Thyroid gland (tissue), 4 donors: ENCODE results near the gene AGPAT1. TPM values are rescaled to one million over a fixed set of nuclear protein-coding genes. Genes with fewer than 3 reads are reported as not detected.

Source experiments
- DNase-seq, 2 donors: peaks; one replicate each; pipeline ENCODE4 v3.0.0-alpha.2; 2019
- H3K27ac ChIP-seq, 3 donors: fragments of 200-600 bp; sonication (generic); 1 replicate in 2 of 3; 2 replicates in 1 of 3; pipeline ENCODE4 v1.5.1; 2016 to 2019; ENCODE audit warnings: mild to moderate bottlenecking in 1 of 3, moderate library complexity in 1 of 3
- H3K27me3 ChIP-seq: fragments of 200-600 bp; sonication (generic); one replicate; pipeline ENCODE4 v1.5.1; 2019
- H3K36me3 ChIP-seq, 2 donors: fragments of 200-600 bp; sonication (generic); one replicate each; pipeline ENCODE4 v1.5.1; 2016 to 2019
- H3K4me1 ChIP-seq, 2 donors: fragments of 200-600 bp; sonication (generic); one replicate each; pipeline ENCODE4 v1.5.1; 2017 to 2019
- H3K4me3 ChIP-seq, 3 donors: fragments of 200-600 bp; sonication (generic); replicated peaks in 1 of 3; 1 replicate in 2 of 3; 2 replicates in 1 of 3; pipeline ENCODE4 v1.5.1; 2016; ENCODE audit warnings: mild to moderate bottlenecking in 1 of 3
- H3K9me3 ChIP-seq: fragments of 200-600 bp; sonication (generic); one replicate; pipeline ENCODE4 v1.5.1; 2017
- CTCF ChIP-seq, 6 experiments: fragments of 200-600 bp in 3 of 6; fragments of 450-650 bp in 3 of 6; sonication (generic) in 3 of 6; IDR thresholded peaks; one replicate each; pipeline ENCODE4 v1.5.1; 2016 to 2019; ENCODE audit warnings: antibody characterized with exemption in 6 of 6, mild to moderate bottlenecking in 2 of 6, inconsistent platforms in 1 of 6, moderate library complexity in 1 of 6
- POLR2A ChIP-seq, 2 donors: fragments of 450-650 bp; IDR thresholded peaks; one replicate each; pipeline ENCODE4 v1.6.1; 2017; ENCODE audit warnings: antibody characterized with exemption in 2 of 2, mild to moderate bottlenecking in 2 of 2, moderate library complexity in 1 of 2
- WGBS, 2 donors: methylation state at CpG; one replicate each; pipeline ENCODE4 v1.1.5; 2017; 5-methylcytosine and 5-hydroxymethylcytosine counted together
- intact Hi-C: fragments of 100-400 bp; cut with DNase I; formaldehyde crosslinking; loops from one replicate; pipeline ENCODE4 v1.15.1; 2023
- total RNA-seq, 4 donors: library from RNA; depleted of rRNA; stranded (reverse); fragments of >200 nt; gene quantifications; one replicate each; pipeline ENCODE4 v1.2.3, GENCODE V29; 2016

AGPAT1 gene
- total RNA-seq, 4 donors from 2014 or later = 48.6 to 69.2 (median 54.8) TPM

GRCh38 chr6:32166411-32167061 lies 9.3 kb downstream of the AGPAT1 start:
- intact Hi-C loops = no loop called here
- Histone ChIP-seq H3K36me3 (peaks cover 8 to 32% of the 10 kb centered on the region in 2 donors), H3K9me3 (no peaks in the 10 kb centered on the region), H3K4me3 (no peak overlapping the region), H3K27ac (no peak overlapping the region), H3K27me3 (no peaks in the 10 kb centered on the region), H3K4me1 (no peaks in the 10 kb centered on the region)
- no peak for DNase-seq
- TF ChIP-seq POLR2A (IDR thresholded peaks at IDR 0.05) (no peak), CTCF (IDR thresholded peaks at IDR 0.05) (no peak)
- WGBS, 2 donors = 83 to 88% methylated on average over 13 to 25 of the region's 30 CpGs

GRCh38 chr6:32164295-32164694 lies 11.6 kb downstream of the AGPAT1 start, which contains the start of gene EGFL8:
Gene EGFL8, plus strand, starts transcription at chr6:32164595. Its CDS starts 1,571 bp downstream, at chr6:32166166.
- H3K4me3 ChIP-seq = no peak within 1 kb of the TSS
- DNase-seq = no peak
- intact Hi-C loops = no loop called here
- H3K36me3 ChIP-seq = peaks cover 8 to 19% of the 10 kb centered on the region in 2 donors
- no peak for TF ChIP-seq POLR2A (IDR thresholded peaks at IDR 0.05)
- TF ChIP-seq CTCF (IDR thresholded peaks at IDR 0.05) = no peak
- H3K27me3 ChIP-seq = no peaks in the 10 kb centered on the region
- H3K9me3 ChIP-seq = no peaks in the 10 kb centered on the region
- H3K4me1 ChIP-seq = no peaks in the 10 kb centered on the region
- H3K27ac ChIP-seq = peak within 1 kb of the TSS in 1 of 3 donors; percentile 54

- WGBS, 2 donors = 84 to 97% methylated on average over 4 to 6 of the region's 7 CpGs
- Histone ChIP-seq H3K36me3 (peaks cover 8 to 18% of the 10 kb centered on the region in 2 donors), H3K4me1 (no peaks in the 10 kb centered on the region), H3K4me3 (no peak overlapping the region), H3K9me3 (no peaks in the 10 kb centered on the region), H3K27ac (peak overlapping the region in 1 of 3 donors; percentile 54), H3K27me3 (no peaks in the 10 kb centered on the region)
- TF ChIP-seq CTCF (IDR thresholded peaks at IDR 0.05) = no peak
- no peak for TF ChIP-seq POLR2A (IDR thresholded peaks at IDR 0.05)
- DNase-seq = no peak
- intact Hi-C loops = no loop called here
Measured at GRCh38 chr6:32163559-32164258, 12.2 kb downstream of the AGPAT1 start.

- DNase-seq = no peak
- Histone ChIP-seq H3K4me1 (peaks cover 14 to 17% of the 10 kb centered on the region in 2 donors), H3K4me3 (no peak overlapping the region), H3K36me3 (peaks cover 0 to 7% of the 10 kb centered on the region in 2 donors), H3K27me3 (no peaks in the 10 kb centered on the region), H3K27ac (no peak overlapping the region), H3K9me3 (no peaks in the 10 kb centered on the region)
- intact Hi-C loops = loop anchor here (10.0 kb wide), 1 partner anchor 113 kb away; no protein-coding TSS in a partner anchor
- TF ChIP-seq CTCF (IDR thresholded peaks at IDR 0.05) (no peak), POLR2A (IDR thresholded peaks at IDR 0.05) (no peak)
Measured at GRCh38 chr6:32158052-32158451, 17.8 kb downstream of the AGPAT1 start.

- intact Hi-C loops = loop anchor here (10.0 kb wide), 1 partner anchor 112 kb away; no protein-coding TSS in a partner anchor
- H3K27me3 ChIP-seq = no peaks in the 10 kb centered on the region
- H3K4me1 ChIP-seq = peaks cover 25 to 26% of the 10 kb centered on the region in 2 donors
- TF ChIP-seq CTCF (IDR thresholded peaks at IDR 0.05) (no peak), POLR2A (IDR thresholded peaks at IDR 0.05) (no peak)
- no peak overlapping the region for H3K27ac ChIP-seq
- H3K9me3 ChIP-seq = no peaks in the 10 kb centered on the region
- peaks cover 0 to 7% of the 10 kb centered on the region in 2 donors for H3K36me3 ChIP-seq
- no peak for DNase-seq
- WGBS, 2 donors = 90 to 95% methylated on average over 9 of the region's 9 CpGs
- H3K4me3 ChIP-seq = no peak overlapping the region
Measured at GRCh38 chr6:32156891-32157290, 19.0 kb downstream of the AGPAT1 start.
